SKM-1 treated with dmso at 0.1 percent for 144 hours (cell line): Measurements from ENCODE around the gene COL5A3.
"Not testable (repeated sequence)": the region's sequence is repeated elsewhere in the genome, so short reads cannot be mapped to it uniquely, and the experiment has no call there.

Experiments used
- DNase-seq: peaks from one replicate; lab custom pipeline; 2025; ENCODE audit not compliant: unreplicated experiment; lab: John Stamatoyannopoulos, UW

Gene COL5A3

DNA sequence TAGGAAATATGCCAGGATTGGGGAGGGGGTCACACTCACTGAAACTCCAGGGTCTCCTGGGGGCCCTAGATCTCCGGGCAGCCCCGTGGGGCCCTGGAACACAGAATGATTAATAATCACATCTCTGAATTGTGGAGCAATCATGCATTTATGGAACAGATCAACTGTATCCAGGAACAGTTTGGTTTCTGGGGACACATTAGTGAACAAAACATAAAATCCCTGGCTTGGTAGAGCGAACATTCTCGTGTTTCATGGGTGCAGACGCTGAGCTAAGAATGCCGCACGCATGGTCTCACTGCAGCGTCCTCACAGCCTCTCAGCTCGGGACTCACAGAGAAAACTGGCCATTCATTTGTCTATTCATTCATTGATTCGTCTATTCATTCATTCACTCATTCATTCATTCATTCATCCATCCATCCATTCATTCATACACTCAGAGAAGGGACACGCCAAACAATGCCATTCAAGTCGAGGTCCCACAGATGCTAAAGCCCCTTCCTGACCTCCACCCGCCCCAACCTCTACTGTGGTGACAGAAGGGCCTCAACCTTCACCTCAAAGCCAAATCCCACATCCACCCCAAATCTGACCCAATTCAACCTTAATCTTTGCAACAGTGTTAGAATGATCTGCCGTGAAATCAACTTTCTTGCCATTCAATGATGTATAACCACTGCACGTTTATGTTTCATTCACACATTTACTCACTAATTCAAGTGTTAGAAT, 39.0 kb downstream of the COL5A3 start:
- DNase-seq: no peak

DNA sequence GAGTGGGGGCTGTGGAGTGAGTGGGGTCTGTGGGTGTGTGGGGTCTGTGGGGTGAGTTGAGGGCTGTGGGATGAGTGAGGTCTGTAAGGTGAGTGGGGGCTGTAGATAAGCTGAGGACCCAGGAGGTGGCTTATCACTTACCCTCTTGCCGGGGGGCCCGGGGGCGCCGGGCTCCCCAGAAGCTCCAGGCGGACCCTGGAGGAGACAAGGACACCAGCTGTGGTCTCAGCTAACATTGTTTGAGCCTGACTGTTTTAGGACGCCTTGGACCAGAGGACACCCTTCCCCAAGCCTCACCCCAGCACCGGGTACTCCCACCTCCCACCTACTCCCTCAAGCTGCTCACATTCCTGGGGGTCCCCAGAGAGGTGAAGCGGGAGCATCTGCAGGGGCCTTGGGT, 39.8 kb downstream of the COL5A3 start:
- DNase-seq: no peak

- no peak for DNase-seq
Measured at GRCh38 chr19:9969688-9969975, 40.7 kb downstream of the COL5A3 start.

DNA sequence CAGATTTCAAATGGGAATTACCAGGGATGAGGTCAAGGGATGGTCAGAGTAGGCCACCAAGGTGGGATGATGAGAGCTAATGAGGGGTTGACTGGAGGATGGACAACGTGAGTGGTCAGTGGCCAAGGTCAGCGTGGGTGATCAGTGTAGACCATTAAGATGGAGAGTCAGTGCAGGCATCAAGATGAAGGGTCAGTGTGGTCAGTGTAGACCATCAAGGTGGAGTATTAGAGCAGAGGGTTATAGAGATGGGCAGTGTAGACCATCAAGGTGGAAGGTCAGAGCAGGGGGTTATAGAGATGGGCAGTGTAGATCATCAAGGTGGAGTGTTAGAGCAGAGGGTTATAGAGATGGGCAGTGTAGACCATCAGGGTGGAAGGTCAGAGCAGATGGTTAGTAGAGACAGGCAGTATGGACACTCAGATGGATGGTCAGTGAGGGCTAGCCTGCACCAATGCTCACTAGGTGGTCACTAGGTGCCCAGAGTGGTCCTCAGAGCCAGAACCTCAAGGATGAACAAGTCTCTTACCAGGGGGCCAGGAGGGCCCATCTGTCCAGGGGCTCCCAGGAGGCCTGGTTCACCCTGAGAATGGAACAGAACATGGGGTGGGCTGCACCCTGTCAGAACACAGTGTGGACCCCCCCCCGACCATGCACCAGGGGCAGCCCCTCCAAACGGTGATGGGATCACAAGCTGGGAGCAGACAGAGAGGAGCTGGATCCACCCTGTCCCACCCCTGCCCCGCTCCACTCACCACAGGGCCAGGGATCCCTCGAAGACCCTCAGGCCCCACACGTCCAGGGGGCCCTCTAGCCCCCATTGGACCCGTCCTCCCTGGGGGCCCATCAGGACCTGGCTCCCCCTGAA, 41.2 kb downstream of the COL5A3 start:
- no peak for DNase-seq

DNA sequence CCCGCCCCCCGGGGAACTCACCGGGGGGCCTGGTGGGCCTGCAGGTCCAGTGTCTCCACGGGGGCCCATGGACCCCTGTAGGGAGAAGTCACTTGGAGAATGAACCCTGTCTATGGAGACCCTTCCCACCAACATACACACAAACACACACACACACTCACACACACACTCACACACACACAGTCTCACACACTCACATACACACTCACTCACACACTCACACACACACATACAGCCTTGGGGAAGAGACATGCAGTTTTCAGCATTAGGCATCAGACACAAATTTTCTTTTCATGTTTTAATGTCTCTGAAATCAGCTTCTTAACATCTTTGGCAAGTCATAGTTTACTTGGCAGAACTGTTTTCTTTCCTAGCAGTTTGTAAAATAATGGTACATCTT, 43.0 kb downstream of the COL5A3 start:
- no peak for DNase-seq

DNA sequence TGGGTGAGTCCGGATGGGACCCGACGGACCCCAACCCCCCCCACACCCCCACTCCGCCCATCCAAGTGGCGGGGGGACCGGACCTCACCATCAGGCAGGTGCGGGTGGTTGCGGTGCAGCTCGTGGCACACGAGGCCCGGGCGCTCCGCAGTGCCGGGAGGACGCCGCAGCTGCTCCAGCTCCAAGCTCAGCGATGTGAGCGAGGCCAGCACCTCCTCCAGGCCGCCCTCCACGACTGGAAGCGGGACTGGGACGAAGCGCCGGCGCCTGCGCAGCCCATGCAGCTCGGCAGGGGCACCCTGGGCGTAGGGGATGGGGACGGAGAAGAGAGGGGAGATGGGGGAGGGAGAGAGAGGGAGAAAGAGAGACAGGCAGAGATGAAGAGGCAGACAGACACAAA, 43.9 kb downstream of the COL5A3 start:
- no peak for DNase-seq

- no peak for DNase-seq
Measured at GRCh38 chr19:9966024-9966423, 44.3 kb downstream of the COL5A3 start.

DNA sequence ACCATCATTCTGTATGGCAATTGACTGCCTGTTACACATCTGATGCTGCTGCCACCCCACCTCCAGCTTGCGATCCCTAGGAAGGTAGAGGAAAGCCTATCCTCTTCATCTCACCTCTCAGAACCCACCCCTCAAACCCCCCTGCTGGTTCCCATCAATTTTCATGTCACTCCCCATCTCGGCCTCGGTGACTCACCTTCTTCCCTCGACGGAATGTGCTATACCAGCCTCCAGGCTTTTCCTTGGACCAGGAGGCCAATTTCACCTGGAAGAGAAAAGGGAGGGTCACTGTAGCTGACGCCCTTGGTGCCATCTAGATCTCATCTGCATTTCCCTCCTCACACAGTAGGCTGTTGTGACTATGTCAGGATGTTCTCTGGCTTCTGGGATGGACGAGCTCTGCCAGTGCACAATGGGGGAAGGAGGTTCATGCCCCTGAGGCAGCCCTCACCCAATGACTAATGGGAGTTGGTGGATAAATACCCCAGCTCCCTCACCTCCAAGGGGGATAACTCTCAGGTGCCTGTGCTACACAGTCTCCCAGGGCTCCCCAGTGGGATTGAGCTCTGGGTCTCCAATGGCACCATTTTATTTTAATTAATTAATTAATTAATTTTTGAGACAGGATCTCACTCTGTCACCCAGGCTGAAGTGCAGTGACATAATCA, 47.5 kb downstream of the COL5A3 start:
- no peak for DNase-seq

DNA sequence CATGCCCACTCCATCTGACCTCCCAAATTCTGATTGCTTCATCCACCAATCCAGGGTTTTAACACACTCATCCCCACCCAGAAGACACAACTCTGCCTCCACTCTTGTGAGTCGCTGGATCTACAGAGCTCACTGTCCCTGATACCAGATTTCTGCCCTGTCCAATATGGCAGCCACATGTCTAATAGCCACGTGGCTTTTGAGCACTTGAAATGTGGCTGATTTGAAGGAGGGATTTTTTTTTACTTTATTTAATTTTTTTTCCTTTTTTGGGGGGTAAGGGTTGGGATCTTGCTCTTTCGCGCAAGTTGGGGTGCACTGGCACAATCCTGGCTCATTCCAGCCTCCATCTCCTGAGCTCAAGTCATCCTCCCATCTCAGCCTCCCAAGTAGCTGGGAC, 49.2 kb downstream of the COL5A3 start:
- DNase-seq: no peak

DNA sequence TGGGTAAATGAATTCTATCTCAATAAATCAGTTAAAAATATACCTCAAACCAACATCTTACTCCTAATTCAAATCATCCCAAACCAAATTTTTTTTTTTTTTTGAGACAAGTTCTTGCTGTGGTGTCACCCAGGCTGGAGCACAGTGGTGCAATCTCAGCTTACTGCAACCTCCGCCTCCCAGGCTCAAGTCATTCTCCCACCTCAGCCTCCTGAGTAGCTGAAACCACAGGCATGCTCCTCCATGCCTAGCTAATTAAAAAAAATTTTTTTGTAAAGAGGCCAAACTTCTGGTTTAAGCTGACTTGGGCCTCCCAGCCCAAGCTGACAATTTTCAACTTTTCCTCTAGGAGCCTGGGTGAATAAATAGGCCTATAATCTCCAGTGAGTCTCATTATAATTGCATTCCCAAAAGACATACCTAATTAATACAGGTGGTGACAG, 51.9 kb downstream of the COL5A3 start:
- DNase-seq: no peak

DNA sequence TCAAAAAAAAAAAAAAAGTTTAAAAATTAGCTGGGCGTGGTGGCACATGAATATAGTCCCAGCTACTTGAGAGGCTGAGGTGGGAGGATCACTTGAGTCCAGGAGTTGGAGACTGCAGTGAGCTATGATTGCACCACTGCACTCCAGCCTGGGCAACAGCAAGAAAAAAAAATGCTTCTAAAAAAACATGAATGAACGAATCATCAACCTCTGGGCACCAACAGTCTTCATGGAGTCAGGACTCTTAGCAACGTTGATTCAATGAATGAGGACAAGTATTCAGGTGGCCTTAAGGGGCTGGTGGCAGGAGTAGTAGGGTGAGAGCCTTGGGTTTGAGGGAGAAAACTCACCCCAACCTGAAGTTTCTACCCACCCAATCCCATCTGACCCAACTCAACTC, 53.3 kb downstream of the COL5A3 start:
- no peak for DNase-seq

- DNase-seq: no peak
Measured at GRCh38 chr19:9953802-9954542, 56.3 kb downstream of the COL5A3 start.

- DNase-seq: no peak
Measured at GRCh38 chr19:9952276-9952675, 58.0 kb downstream of the COL5A3 start.

GRCh38 chr19:9947441-9947840, 62.9 kb downstream of the COL5A3 start:
- no peak for DNase-seq

DNA sequence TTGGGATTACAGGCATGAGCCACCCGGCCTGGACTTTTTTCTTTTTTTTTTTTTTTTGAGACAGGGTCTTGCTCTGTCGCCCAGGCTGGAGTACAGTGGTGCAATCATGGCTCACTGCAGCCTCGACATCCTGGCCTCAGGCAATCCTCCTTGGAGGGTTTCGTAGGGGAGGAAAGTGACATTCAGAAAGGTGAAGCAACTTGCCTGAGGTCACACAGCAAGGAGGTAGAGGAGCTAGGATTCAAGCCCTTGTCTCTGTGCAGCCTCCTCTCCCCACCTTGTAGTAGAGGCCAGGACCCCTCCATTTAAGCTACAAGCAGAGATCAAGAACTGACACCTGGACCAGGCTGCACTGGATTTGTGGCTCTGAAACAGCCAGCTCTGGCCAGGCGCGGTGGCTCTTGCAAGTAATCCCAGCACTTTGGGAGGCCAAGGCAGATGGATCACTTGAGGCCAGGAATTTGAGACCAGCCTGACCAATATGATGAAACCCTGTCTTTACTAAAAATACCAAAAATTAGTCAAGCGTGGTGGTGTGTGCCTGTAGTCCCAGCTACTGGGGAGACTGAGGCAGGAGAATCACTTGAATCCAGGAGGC, 63.7 kb downstream of the COL5A3 start:
- DNase-seq: not testable (repeated sequence)

GRCh38 chr19:9945319-9945966, 64.9 kb downstream of the COL5A3 start:
- DNase-seq: no peak

DNA sequence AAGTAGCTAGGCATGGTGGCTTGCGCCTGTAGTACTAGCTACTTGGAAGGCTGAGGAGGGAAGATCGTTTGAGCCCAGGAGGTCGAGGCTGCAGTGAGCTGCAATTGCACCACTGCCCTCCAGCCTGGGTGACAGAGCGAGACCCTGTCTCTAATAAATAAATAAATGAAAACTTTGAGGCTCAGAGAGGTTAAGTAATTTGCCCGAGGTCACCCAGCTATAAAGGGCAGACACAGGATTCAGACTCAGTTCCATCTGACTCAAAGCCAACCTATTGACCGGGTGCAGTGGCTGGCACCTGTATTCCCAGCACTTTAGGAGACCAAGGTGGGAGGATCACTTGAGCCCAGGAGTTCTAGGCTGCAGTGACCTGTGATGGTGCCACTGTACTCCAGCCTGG, 66.6 kb downstream of the COL5A3 start:
- no peak for DNase-seq

DNA sequence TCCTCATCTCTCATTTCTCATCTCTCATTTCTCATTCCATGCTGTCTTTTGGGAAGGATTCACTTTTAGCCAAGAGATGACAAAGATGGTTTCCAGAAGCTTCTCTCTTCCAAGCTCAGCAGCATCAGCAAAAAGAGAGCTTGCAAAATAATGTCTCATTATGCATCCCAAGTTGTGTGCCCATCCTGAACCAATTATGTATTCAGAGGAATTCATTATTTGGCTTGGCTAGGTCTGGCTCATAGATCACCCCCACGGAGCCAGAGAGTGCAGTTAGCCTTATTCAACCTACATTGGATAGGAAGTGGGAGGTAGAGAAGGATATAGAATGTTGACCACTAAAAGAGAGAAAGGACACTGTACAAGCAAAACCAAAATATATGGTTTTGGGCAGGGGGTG, 68.6 kb downstream of the COL5A3 start:
- no peak for DNase-seq

DNA sequence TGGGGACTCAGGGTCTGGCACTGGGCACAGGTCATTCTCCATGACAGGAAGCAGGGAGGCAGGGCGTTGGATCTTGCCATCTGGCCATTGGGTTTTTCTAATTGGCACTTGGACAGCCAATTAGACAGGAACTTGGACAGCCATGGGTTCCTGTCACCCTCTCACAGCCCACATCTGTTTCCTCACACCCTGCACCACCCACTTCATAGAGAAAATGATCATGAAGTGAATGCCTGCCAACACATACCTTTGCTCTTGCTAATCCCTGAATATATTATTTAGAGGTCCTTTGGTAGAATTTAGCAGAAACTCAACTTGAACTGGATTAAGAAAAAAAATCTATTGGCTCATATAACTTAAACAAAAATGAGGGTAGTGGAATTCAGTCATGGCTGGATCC, 69.1 kb downstream of the COL5A3 start:
- no peak for DNase-seq

DNA sequence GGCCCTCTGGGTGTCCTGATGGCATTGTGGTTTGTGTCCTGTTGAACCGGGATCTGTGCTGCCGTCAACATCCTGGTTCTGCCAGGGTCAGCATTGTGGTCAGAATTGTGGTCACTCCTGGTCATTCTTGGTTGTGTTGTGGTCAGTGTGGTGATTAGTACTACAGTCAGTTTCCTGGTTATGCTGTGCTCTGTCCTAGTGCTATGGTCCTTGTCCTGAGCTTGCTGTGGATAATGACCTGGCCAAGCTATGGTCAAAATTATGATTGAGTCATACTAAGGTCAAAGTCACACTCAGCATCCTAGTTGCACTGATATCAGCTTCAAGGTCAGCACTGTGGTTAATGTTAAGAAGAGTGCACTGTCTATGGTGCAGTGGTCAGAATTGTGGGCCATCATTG, 69.5 kb downstream of the COL5A3 start:
- no peak for DNase-seq
